H9 (cell line): ENCODE data around the gene DGCR2. TPM values are rescaled to one million over a fixed set of nuclear protein-coding genes. Genes with fewer than 3 reads are reported as not detected.

Experiments used
- DNase-seq: peaks from one replicate; pipeline ENCODE4 v3.0.0-alpha.2; 2017
- H2AFZ ChIP-seq: one replicate; pipeline ENCODE4 v1.6.1; 2013; ENCODE audit warnings: mild to moderate bottlenecking, low read length, control low read depth, moderate library complexity
- H2AK5ac ChIP-seq: 2 replicates; pipeline ENCODE4 v1.6.1; 2013; ENCODE audit warnings: low read length, control low read depth, mixed read lengths; ENCODE audit not compliant: insufficient read length
- H2BK120ac ChIP-seq: one replicate; pipeline ENCODE4 v1.6.1; 2013; ENCODE audit warnings: low read depth, mild to moderate bottlenecking, low read length, control low read depth, inconsistent platforms; ENCODE audit not compliant: poor library complexity, severe bottlenecking
- H2BK12ac ChIP-seq: 2 replicates; pipeline ENCODE4 v1.6.1; 2013; ENCODE audit warnings: low read length, control low read depth, mixed read lengths, low read depth; ENCODE audit not compliant: insufficient read length
- H2BK15ac ChIP-seq: 2 replicates; pipeline ENCODE4 v1.6.1; 2013; ENCODE audit warnings: low read depth, low read length, control low read depth
- H2BK20ac ChIP-seq: one replicate; pipeline ENCODE4 v1.6.1; 2013; ENCODE audit warnings: low read depth, mild to moderate bottlenecking, low read length, control low read depth, inconsistent platforms; ENCODE audit not compliant: poor library complexity, severe bottlenecking
- H2BK5ac ChIP-seq: 2 replicates; pipeline ENCODE4 v1.6.1; 2013; ENCODE audit warnings: low read length, control low read depth, mixed read lengths; ENCODE audit not compliant: insufficient read length
- H3K14ac ChIP-seq: 2 replicates; pipeline ENCODE4 v1.6.1; 2013; ENCODE audit warnings: low read length, control low read depth; ENCODE audit not compliant: insufficient read depth
- H3K18ac ChIP-seq: 2 replicates; pipeline ENCODE4 v1.6.1; 2013; ENCODE audit warnings: low read depth, mild to moderate bottlenecking, mixed read lengths, low read length, control low read depth; ENCODE audit not compliant: insufficient read length
- H3K23ac ChIP-seq: 2 replicates; pipeline ENCODE4 v1.6.1; 2013; ENCODE audit warnings: low read length, control low read depth, mixed read lengths, low read depth; ENCODE audit not compliant: insufficient read length
- H3K23me2 ChIP-seq: 2 replicates; pipeline ENCODE4 v1.6.1; 2013; ENCODE audit warnings: low read depth, mild to moderate bottlenecking, mixed read lengths, low read length, control low read depth; ENCODE audit not compliant: insufficient read length, poor library complexity, severe bottlenecking
- H3K27ac ChIP-seq: 2 replicates; pipeline ENCODE4 v1.5.1; 2013; ENCODE audit warnings: low read length, control low read depth, mixed read lengths, low read depth; ENCODE audit not compliant: insufficient read length
- H3K27me3 ChIP-seq: 2 replicates; pipeline ENCODE4 v1.6.1; 2013; ENCODE audit warnings: low read length, control low read depth, inconsistent platforms; ENCODE audit not compliant: insufficient read depth
- H3K4ac ChIP-seq: 2 replicates; pipeline ENCODE4 v1.6.1; 2013; ENCODE audit warnings: low read depth, mild to moderate bottlenecking, control low read depth, inconsistent platforms, low read length, moderate library complexity
- H3K4me1 ChIP-seq: 2 replicates; pipeline ENCODE4 v1.6.1; 2013; ENCODE audit warnings: low read length, control low read depth, inconsistent platforms; ENCODE audit not compliant: insufficient read depth
- H3K4me2 ChIP-seq: 2 replicates; pipeline ENCODE4 v1.6.1; 2013; ENCODE audit warnings: low read length, control low read depth, mixed read lengths; ENCODE audit not compliant: insufficient read length, insufficient read depth
- H3K56ac ChIP-seq: 2 replicates; pipeline ENCODE4 v1.6.1; 2013; ENCODE audit warnings: low read depth, mild to moderate bottlenecking, mixed read lengths, low read length, control low read depth; ENCODE audit not compliant: insufficient read length
- H3K79me1 ChIP-seq: 2 replicates; pipeline ENCODE4 v1.6.1; 2013; ENCODE audit warnings: low read depth, mild to moderate bottlenecking, moderate library complexity, low read length, control low read depth, inconsistent platforms; ENCODE audit not compliant: insufficient read depth, poor library complexity, severe bottlenecking
- H3K79me2 ChIP-seq: 2 replicates; pipeline ENCODE4 v1.6.1; 2013; ENCODE audit warnings: low read length, control low read depth, inconsistent platforms; ENCODE audit not compliant: insufficient read depth
- H3K9ac ChIP-seq: 2 replicates; pipeline ENCODE4 v1.6.1; 2013; ENCODE audit warnings: low read length, control low read depth, mixed read lengths; ENCODE audit not compliant: insufficient read length; ENCODE audit errors: extremely low read depth
- H3K9me3 ChIP-seq: one replicate; pipeline ENCODE4 v1.6.1; 2013; ENCODE audit warnings: low read depth, low read length, inconsistent platforms; ENCODE audit not compliant: control insufficient read depth
- H3T11ph ChIP-seq: one replicate; pipeline ENCODE4 v1.6.1; 2013; ENCODE audit warnings: mild to moderate bottlenecking, low read length, control low read depth, inconsistent platforms
- H4K20me1 ChIP-seq: one replicate; pipeline ENCODE4 v1.6.1; 2013; ENCODE audit not compliant: control insufficient read depth, insufficient read length, insufficient read depth
- H4K5ac ChIP-seq: 2 replicates; pipeline ENCODE4 v1.6.1; 2013; ENCODE audit warnings: low read depth, mild to moderate bottlenecking, mixed read lengths, low read length, control low read depth; ENCODE audit not compliant: insufficient read length
- H4K8ac ChIP-seq: replicated peaks from 2 replicates; pipeline ENCODE4 v1.6.1; 2013; ENCODE audit warnings: low read length, control low read depth, mixed read lengths, low read depth; ENCODE audit not compliant: insufficient read length
- H4K91ac ChIP-seq: 2 replicates; pipeline ENCODE4 v1.6.1; 2013; ENCODE audit warnings: low read depth, mild to moderate bottlenecking, moderate library complexity, mixed read lengths, low read length, control low read depth; ENCODE audit not compliant: insufficient read length
- H3K27ac Mint-ChIP-seq, 3 experiments: 2 replicates in 2 of 3; 3 replicates in 1 of 3; pipeline ENCODE4 v1.8.0; 2020 to 2021; ENCODE audit warnings: mixed read lengths in 3 of 3, mild to moderate bottlenecking in 1 of 3, moderate library complexity in 1 of 3
- H3K27me3 Mint-ChIP-seq: 2 replicates; pipeline ENCODE4 v1.8.0; 2021; ENCODE audit warnings: low read depth, mild to moderate bottlenecking, moderate library complexity, mixed read lengths
- H3K36me3 Mint-ChIP-seq, 3 experiments: 2 replicates in 2 of 3; 3 replicates in 1 of 3; pipeline ENCODE4 v1.8.0; 2020 to 2021; ENCODE audit warnings: low read depth in 3 of 3, mixed read lengths in 3 of 3; ENCODE audit not compliant: insufficient read depth in 1 of 3
- H3K4me1 Mint-ChIP-seq, 2 experiments: 2 replicates each; pipeline ENCODE4 v1.8.0; 2020; ENCODE audit warnings: mixed read lengths in 2 of 2
- H3K4me3 Mint-ChIP-seq, 2 experiments: 2 replicates in 1 of 2; 3 replicates in 1 of 2; pipeline ENCODE4 v1.8.0; 2020 to 2021; ENCODE audit warnings: mild to moderate bottlenecking in 2 of 2, mixed read lengths in 2 of 2, moderate library complexity in 1 of 2
- H3K9me3 Mint-ChIP-seq, 2 experiments: 2 replicates in 1 of 2; 3 replicates in 1 of 2; pipeline ENCODE4 v1.8.0; 2020; ENCODE audit warnings: mild to moderate bottlenecking in 2 of 2, mixed read lengths in 2 of 2, moderate library complexity in 1 of 2
- WGBS: extraction: QIAGEN DNeasy Blood & Tissue Kit; methylation state at CpG from one replicate; pipeline ENCODE4 v1.1.7; 2013; ENCODE audit warnings: missing lambda C conversion rate, low lambda C conversion rate, mixed read lengths; ENCODE audit not compliant: insufficient read length; ENCODE audit errors: extremely low coverage; 5-methylcytosine and 5-hydroxymethylcytosine counted together
- total RNA-seq: library from RNA; stranded (reverse); gene quantifications from 2 replicates; pipeline ENCODE4 v1.2.1, GENCODE V29; 2021
- TF ChIP-seq, protein P1 (sequence below): fragments of 200-600 bp; sonication (generic); conservative IDR thresholded peaks from 3 replicates; pipeline ENCODE4 v1.8.0; 2021; ENCODE audit warnings: antibody characterized with exemption, mild to moderate bottlenecking

DGCR2 gene
- total RNA-seq, 1 experiment from 2014 or later = 47.2 TPM

DNA sequence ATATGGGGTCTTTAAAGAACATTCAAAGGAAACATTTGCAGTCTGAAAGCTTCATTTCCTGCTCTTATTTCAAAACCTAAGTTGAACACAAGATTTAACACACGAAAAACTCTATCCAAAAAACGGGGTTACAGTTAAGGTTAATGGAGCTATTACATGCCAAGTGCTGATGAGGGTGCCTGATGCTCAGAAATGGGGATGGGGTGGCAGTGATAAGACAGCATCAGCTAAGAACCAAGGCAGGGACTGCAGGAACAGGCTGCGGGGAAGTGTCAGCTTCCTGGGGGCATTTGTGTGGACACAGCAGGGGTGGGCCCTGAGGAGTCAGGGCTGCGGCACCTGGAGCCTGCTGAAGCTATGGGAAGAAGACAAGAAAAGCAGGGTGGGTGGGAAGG lies 12.2 kb downstream of the DGCR2 start:
- Mint-ChIP-seq H3K27me3 (no peaks in the 10 kb centered on the region), H3K4me1 (peaks cover 23 to 30% of the 10 kb centered on the region in 2 experiments), H3K36me3 (peaks cover 0 to 4% (median 1%) of the 10 kb centered on the region in 3 experiments; a peak in 1 of 7 replicates), H3K27ac (peak overlapping the region in 1 of 3 experiments; percentile 65; a peak in 1 of 7 replicates), H3K9me3 (no peaks in the 10 kb centered on the region), H3K4me3 (no peak overlapping the region; a peak in 1 of 5 replicates)
- TF ChIP-seq, protein P1, sequence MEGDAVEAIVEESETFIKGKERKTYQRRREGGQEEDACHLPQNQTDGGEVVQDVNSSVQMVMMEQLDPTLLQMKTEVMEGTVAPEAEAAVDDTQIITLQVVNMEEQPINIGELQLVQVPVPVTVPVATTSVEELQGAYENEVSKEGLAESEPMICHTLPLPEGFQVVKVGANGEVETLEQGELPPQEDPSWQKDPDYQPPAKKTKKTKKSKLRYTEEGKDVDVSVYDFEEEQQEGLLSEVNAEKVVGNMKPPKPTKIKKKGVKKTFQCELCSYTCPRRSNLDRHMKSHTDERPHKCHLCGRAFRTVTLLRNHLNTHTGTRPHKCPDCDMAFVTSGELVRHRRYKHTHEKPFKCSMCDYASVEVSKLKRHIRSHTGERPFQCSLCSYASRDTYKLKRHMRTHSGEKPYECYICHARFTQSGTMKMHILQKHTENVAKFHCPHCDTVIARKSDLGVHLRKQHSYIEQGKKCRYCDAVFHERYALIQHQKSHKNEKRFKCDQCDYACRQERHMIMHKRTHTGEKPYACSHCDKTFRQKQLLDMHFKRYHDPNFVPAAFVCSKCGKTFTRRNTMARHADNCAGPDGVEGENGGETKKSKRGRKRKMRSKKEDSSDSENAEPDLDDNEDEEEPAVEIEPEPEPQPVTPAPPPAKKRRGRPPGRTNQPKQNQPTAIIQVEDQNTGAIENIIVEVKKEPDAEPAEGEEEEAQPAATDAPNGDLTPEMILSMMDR = no peak
- Histone ChIP-seq H3K27ac (no peak overlapping the region), H3K79me2 (peaks cover 26% of the 10 kb centered on the region; the same call in 1 of the 2 replicates), H2AK5ac (no peak overlapping the region), H3K18ac (no peak overlapping the region), H3K79me1 (peaks cover 4% of the 10 kb centered on the region), H3T11ph (no peak overlapping the region), H2BK15ac (no peak overlapping the region), H2BK5ac (no peak overlapping the region), H3K9me3 (no peaks in the 10 kb centered on the region), H2BK120ac (no peak overlapping the region), H3K4me2 (no peak overlapping the region), H2BK20ac (no peak overlapping the region), H4K20me1 (peaks cover 2% of the 10 kb centered on the region), H3K9ac (no peak overlapping the region), H3K56ac (no peak overlapping the region), H3K4ac (no peak overlapping the region), H3K23me2 (no peaks in the 10 kb centered on the region), H4K91ac (no peak overlapping the region), H3K27me3 (no peaks in the 10 kb centered on the region), H4K5ac (no peak overlapping the region), H3K23ac (no peak overlapping the region), H2BK12ac (no peak overlapping the region), H3K4me1 (peaks cover 8% of the 10 kb centered on the region; the same call in 1 of the 2 replicates), H2AFZ (no peak overlapping the region), H4K8ac (no peak overlapping the region), H3K14ac (no peak overlapping the region)
- no peak for DNase-seq
- no CpG with 5 or more reads among the region's 4 CpGs for WGBS
